ENCODE data around the gene KRT9. TPM values are rescaled to one million over a fixed set of nuclear protein-coding genes. Genes with fewer than 3 reads are reported as not detected.

The KRT9 gene
- total RNA-seq, 1 experiment from 2014 or later, result not detected

DNA sequence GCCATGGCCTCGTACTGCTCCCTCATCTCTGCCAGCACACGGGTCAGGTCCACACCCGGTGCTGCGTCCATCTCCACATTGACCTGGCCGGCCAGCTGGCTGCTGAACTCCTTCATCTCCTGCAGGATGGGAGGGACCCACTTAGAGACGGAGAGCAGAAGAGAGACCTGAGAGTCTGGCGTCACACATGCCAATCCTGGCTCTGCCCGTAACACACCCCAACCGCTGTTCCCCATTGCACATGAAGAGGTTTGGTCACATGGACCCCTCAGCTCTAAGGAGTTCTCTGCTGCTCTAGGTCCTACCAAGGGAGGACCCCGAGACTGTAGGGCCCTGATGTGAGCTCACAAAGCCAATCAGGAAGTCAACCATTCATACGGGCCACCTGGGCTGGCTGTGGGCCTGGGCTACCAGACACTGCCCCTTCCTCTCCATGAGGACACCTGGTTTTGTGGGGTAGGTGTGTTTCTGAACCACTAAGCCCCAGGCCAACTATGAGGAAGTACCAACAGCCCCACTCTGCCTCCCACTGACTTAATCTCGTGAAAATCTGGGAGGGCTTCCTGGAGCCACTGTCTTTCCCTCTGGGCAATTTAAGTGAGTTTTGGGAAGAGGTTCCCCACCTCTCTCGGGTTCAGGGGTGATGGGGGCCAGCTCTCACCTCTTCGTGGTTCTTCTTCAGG is 55.6 kb downstream of the KRT9 start:
- no peak for DNase-seq (ENCODE audit: extremely low read depth, low read depth)

Other genes starting within 250 kb of the KRT9 start
- gene KRT33A, start 221.2 kb downstream of the KRT9 start, total RNA-seq (2014; rRNA removed; shearing (Covaris generic)), result not detected in 2 replicates
- not detected in 2 replicates for gene KRT33B, start 202.2 kb downstream of the KRT9 start, total RNA-seq (2014; rRNA removed; shearing (Covaris generic))
- 0.10 TPM in 1 of 2 replicates, not detected in the other for gene KRT34, start 189.8 kb downstream of the KRT9 start, total RNA-seq (2014; rRNA removed; shearing (Covaris generic))
- not detected in 2 replicates for gene KRT31, start 174.5 kb downstream of the KRT9 start, total RNA-seq (2014; rRNA removed; shearing (Covaris generic))
- not detected in 2 replicates for gene KRT37, start 147.5 kb downstream of the KRT9 start, total RNA-seq (2014; rRNA removed; shearing (Covaris generic))
- gene KRT38, start 131.1 kb downstream of the KRT9 start, total RNA-seq (2014; rRNA removed; shearing (Covaris generic)), result not detected in 2 replicates
- gene KRT32, start 104.7 kb downstream of the KRT9 start, total RNA-seq (2014; rRNA removed; shearing (Covaris generic)), result not detected in 2 replicates
- gene KRT35, start 90.9 kb downstream of the KRT9 start, total RNA-seq (2014; rRNA removed; shearing (Covaris generic)), result not detected in 2 replicates
- gene KRT36, start 82.1 kb downstream of the KRT9 start, total RNA-seq (2014; rRNA removed; shearing (Covaris generic)), result not detected in 2 replicates
- gene KRT13, start 66.4 kb downstream of the KRT9 start, total RNA-seq (2014; rRNA removed; shearing (Covaris generic)), result not detected in 2 replicates
- gene KRT15, start 53.2 kb downstream of the KRT9 start, total RNA-seq (2014; rRNA removed; shearing (Covaris generic)), result 3.7 and 6.0 TPM in 2 replicates
- 1,671 and 1,675 TPM in 2 replicates for gene KRT19, start 43.8 kb downstream of the KRT9 start, total RNA-seq (2014; rRNA removed; shearing (Covaris generic))
- gene KRT14, start 14.8 kb upstream of the KRT9 start, total RNA-seq (2014; rRNA removed; shearing (Covaris generic)), result not detected in 2 replicates
- not detected in 2 replicates for gene KRT16, start 40.7 kb upstream of the KRT9 start, total RNA-seq (2014; rRNA removed; shearing (Covaris generic))
- 0.42 TPM in 1 of 2 replicates, not detected in the other for gene KRT17, start 52.5 kb upstream of the KRT9 start, total RNA-seq (2014; rRNA removed; shearing (Covaris generic))
- gene EIF1, start 116.8 kb upstream of the KRT9 start, total RNA-seq (2014; rRNA removed; shearing (Covaris generic)), result 356 and 499 TPM in 2 replicates
- gene GAST, start 140.3 kb upstream of the KRT9 start, total RNA-seq (2014; rRNA removed; shearing (Covaris generic)), result not detected in 2 replicates
- gene HAP1, start 162.6 kb upstream of the KRT9 start, total RNA-seq (2014; rRNA removed; shearing (Covaris generic)), result 0.69 and 0.94 TPM in 2 replicates
- gene JUP, start 214.7 kb upstream of the KRT9 start, total RNA-seq (2014; rRNA removed; shearing (Covaris generic)), result 142 and 158 TPM in 2 replicates
- gene P3H4, start 239.9 kb upstream of the KRT9 start, total RNA-seq (2014; rRNA removed; shearing (Covaris generic)), result 42.9 and 47.7 TPM in 2 replicates
- gene FKBP10, start 240.9 kb upstream of the KRT9 start, total RNA-seq (2014; rRNA removed; shearing (Covaris generic)), result 264 and 267 TPM in 2 replicates